GM21367 (cell line): ENCODE data around the gene SLC12A8.

Source experiments
- ATAC-seq: cut with Tn5 transposase; IDR thresholded peaks from one replicate; pipeline ENCODE4 v1.9.1; 2021; ENCODE audit not compliant: unreplicated experiment

Gene SLC12A8

GRCh38 chr3:125186800-125187598 is 25.5 kb downstream of the SLC12A8 start:
- ATAC-seq = no peak

- no peak for ATAC-seq
Measured at GRCh38 chr3:125186261-125186787, 26.2 kb downstream of the SLC12A8 start.

- no peak for ATAC-seq
Measured at GRCh38 chr3:125185805-125186204, 26.7 kb downstream of the SLC12A8 start.

- ATAC-seq = no peak
Measured at GRCh38 chr3:125179884-125180240, 32.7 kb downstream of the SLC12A8 start.

GRCh38 chr3:125179143-125179883 is 33.2 kb downstream of the SLC12A8 start:
- ATAC-seq = no peak

GRCh38 chr3:125177746-125178145 is 34.8 kb downstream of the SLC12A8 start:
- no peak for ATAC-seq

GRCh38 chr3:125175295-125176078 is 37.1 kb downstream of the SLC12A8 start:
- no peak for ATAC-seq

GRCh38 chr3:125172346-125172745 is 40.2 kb downstream of the SLC12A8 start:
- ATAC-seq = no peak

- ATAC-seq = no peak
Measured at GRCh38 chr3:125168711-125169393, 43.7 kb downstream of the SLC12A8 start.

- ATAC-seq = no peak
Measured at GRCh38 chr3:125166599-125167136, 45.9 kb downstream of the SLC12A8 start.

- no peak for ATAC-seq
Measured at GRCh38 chr3:125165948-125166553, 46.5 kb downstream of the SLC12A8 start.

GRCh38 chr3:125165189-125165947 is 47.2 kb downstream of the SLC12A8 start:
- ATAC-seq = no peak

- ATAC-seq = no peak
Measured at GRCh38 chr3:125163739-125164601, 48.6 kb downstream of the SLC12A8 start.

GRCh38 chr3:125161607-125162219 is 50.8 kb downstream of the SLC12A8 start:
- no peak for ATAC-seq

GRCh38 chr3:125160606-125161371 is 51.8 kb downstream of the SLC12A8 start:
- no peak for ATAC-seq

- ATAC-seq = no peak
Measured at GRCh38 chr3:125157183-125157582, 55.4 kb downstream of the SLC12A8 start.

GRCh38 chr3:125156456-125156855 is 56.1 kb downstream of the SLC12A8 start:
- ATAC-seq = no peak
